NT2/D1 (cell line): ENCODE measurements around the gene RASAL2.
"Not testable (repeated sequence)": the region's sequence is repeated elsewhere in the genome, so short reads cannot be mapped to it uniquely, and the experiment has no call there.

ENCODE experiments used
- SUZ12 ChIP-seq: IDR thresholded peaks from 2 replicates; pipeline ENCODE4 v1.6.1; 2011; ENCODE audit not compliant: insufficient read length, insufficient read depth; ENCODE audit errors: extremely low read depth
- YY1 ChIP-seq: IDR thresholded peaks from 2 replicates; pipeline ENCODE4 v1.6.1; 2011; ENCODE audit not compliant: insufficient read length, insufficient read depth

- not testable (repeated sequence) for TF ChIP-seq SUZ12, YY1
Observed at GRCh38 chr1:178202095-178202494, 108.2 kb downstream of the RASAL2 start.
